ENCODE measurements around the gene SCN2A. TPM values are rescaled to one million over a fixed set of nuclear protein-coding genes. Genes with fewer than 3 reads are reported as not detected.

Gene SCN2A
- total RNA-seq, 2 experiments from 2014 or later: 0.21 TPM; not detected in 1

DNA sequence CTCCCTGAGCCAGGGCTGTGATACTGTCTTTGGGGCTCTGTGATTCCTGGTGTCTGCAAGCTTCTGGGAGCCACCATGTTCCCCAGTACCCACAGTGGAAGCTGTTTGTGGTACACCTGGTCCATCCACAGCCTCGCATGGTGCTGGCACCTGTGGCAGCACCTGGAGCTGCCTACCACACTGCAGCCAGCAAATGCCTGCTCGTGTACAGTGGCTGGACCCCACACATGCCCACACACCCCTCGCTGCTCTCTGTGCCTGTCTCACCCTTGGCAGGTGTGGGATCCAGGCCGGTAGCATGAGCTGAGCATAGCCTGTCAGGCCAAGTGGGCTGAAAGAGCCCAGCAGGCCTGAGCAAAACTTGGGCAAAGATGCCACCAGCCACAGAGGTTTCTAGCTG, 188.5 kb downstream of the SCN2A start:
- H3K9me3 Mint-ChIP-seq (ENCODE audit: low read depth): no peaks in the 10 kb centered on the region
- CTCF ChIA-PET: interaction anchor here (1.4 kb wide), 1 partner anchor 447 kb away, joined by 3 read pairs; no protein-coding TSS in a partner anchor
- H3K27me3 Mint-ChIP-seq: no peaks in the 10 kb centered on the region
- H3K4me3 Mint-ChIP-seq: no peak overlapping the region
- H3K27ac Mint-ChIP-seq: no peak overlapping the region
- H3K36me3 Mint-ChIP-seq: no peaks in the 10 kb centered on the region
- no peaks in the 10 kb centered on the region for H3K4me1 Mint-ChIP-seq
- ATAC-seq (no peak), DNase-seq (no peak)

GRCh38 chr2:165428926-165429325, 189.7 kb downstream of the SCN2A start:
- CTCF ChIA-PET: no interaction called here
- no peak overlapping the region for H3K27ac Mint-ChIP-seq
- H3K27me3 Mint-ChIP-seq: no peaks in the 10 kb centered on the region
- H3K4me1 Mint-ChIP-seq: no peaks in the 10 kb centered on the region
- no peak overlapping the region for H3K4me3 Mint-ChIP-seq
- DNase-seq (no peak), ATAC-seq (no peak)
- H3K36me3 Mint-ChIP-seq: no peaks in the 10 kb centered on the region
- no peaks in the 10 kb centered on the region for H3K9me3 Mint-ChIP-seq (ENCODE audit: low read depth)

GRCh38 chr2:165431014-165431413, 191.8 kb downstream of the SCN2A start:
- DNase-seq: no peak
- H3K27me3 Mint-ChIP-seq: no peaks in the 10 kb centered on the region
- CTCF ChIA-PET: no interaction called here
- no peaks in the 10 kb centered on the region for H3K36me3 Mint-ChIP-seq
- no peak for ATAC-seq
- H3K9me3 Mint-ChIP-seq (ENCODE audit: low read depth): no peaks in the 10 kb centered on the region
- no peaks in the 10 kb centered on the region for H3K4me1 Mint-ChIP-seq
- no peak overlapping the region for H3K27ac Mint-ChIP-seq
- no peak overlapping the region for H3K4me3 Mint-ChIP-seq

DNA sequence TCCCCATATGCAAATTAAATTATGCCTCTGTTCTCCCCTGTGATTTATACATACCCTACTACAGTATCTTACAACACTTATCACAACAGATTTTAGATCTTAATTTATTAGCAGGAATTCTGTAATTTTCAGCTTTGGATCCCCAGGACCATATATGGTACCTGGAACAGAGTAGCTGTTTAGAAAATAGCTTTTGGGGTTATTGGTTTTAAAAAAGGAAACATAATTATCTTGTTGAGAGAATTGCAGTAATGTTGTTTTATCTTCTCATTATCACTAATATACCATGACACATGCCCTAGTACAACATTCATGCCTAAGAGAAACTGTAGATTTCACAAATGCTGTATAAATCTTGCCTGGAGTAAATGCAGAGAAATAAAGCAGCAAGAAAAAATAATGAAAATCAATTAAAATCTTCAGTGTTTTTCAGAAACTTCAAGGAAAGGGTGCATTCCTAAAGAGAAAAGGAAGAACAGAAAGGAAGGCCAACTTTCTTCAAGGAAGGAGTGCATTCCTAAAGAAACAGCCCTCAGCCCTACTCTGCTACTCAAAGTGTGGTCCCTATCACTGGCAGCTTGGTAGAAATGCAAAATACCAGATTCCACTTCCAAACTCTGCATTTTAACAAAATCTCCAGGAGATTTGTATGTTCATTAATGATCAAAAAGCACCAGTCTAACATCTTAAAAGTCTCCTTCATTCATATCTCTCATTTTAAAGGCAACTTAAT, 193.2 kb downstream of the SCN2A start:
- no peak overlapping the region for H3K27ac Mint-ChIP-seq
- ATAC-seq (no peak), DNase-seq (no peak)
- no peak overlapping the region for H3K4me3 Mint-ChIP-seq
- no peaks in the 10 kb centered on the region for H3K27me3 Mint-ChIP-seq
- H3K36me3 Mint-ChIP-seq: no peaks in the 10 kb centered on the region
- CTCF ChIA-PET: no interaction called here
- H3K4me1 Mint-ChIP-seq: no peaks in the 10 kb centered on the region
- no peaks in the 10 kb centered on the region for H3K9me3 Mint-ChIP-seq (ENCODE audit: low read depth)

DNA sequence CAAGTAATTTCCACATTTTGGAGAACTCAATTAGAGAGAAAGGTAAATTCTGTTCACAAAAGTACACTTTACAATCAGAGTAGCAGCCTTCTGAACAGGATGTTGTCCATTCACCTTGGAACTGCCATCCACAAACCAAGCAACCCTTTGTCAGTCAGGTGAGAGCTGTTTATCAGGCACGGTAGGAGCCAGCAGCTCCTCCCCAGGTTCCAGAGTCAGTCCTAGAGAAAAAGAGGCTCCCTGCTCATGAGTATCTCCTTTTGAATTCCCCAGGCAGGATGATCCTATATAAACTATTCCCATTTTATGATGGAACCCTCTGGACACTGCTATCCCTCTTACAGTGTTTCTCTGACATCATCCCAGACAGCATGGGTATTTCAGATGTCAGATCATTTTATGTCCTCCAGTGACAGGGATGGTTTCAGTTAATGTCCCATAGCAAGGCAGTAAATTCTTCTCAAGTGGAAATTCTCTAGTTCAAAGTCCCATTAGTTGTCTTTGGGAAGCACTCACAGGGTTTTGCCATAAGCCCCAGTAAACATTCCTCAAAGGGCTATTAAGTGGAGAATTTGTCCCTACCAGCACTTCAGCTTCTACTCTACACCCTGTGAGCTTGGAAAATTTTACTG, 195.8 kb downstream of the SCN2A start:
- DNase-seq (no peak), ATAC-seq (no peak)
- H3K4me1 Mint-ChIP-seq: no peaks in the 10 kb centered on the region
- no peaks in the 10 kb centered on the region for H3K36me3 Mint-ChIP-seq
- H3K4me3 Mint-ChIP-seq: no peak overlapping the region
- no peaks in the 10 kb centered on the region for H3K9me3 Mint-ChIP-seq (ENCODE audit: low read depth)
- CTCF ChIA-PET: no interaction called here
- no peaks in the 10 kb centered on the region for H3K27me3 Mint-ChIP-seq
- no peak overlapping the region for H3K27ac Mint-ChIP-seq

- no peaks in the 10 kb centered on the region for H3K9me3 Mint-ChIP-seq (ENCODE audit: low read depth)
- no peak for DNase-seq
- no peak overlapping the region for H3K27ac Mint-ChIP-seq
- H3K4me1 Mint-ChIP-seq: no peaks in the 10 kb centered on the region
- no peak overlapping the region for H3K4me3 Mint-ChIP-seq
- H3K36me3 Mint-ChIP-seq: no peaks in the 10 kb centered on the region
- CTCF ChIA-PET: no interaction called here
- no peaks in the 10 kb centered on the region for H3K27me3 Mint-ChIP-seq
- no peak for ATAC-seq
Observed at GRCh38 chr2:165435611-165436010, 196.4 kb downstream of the SCN2A start.

DNA sequence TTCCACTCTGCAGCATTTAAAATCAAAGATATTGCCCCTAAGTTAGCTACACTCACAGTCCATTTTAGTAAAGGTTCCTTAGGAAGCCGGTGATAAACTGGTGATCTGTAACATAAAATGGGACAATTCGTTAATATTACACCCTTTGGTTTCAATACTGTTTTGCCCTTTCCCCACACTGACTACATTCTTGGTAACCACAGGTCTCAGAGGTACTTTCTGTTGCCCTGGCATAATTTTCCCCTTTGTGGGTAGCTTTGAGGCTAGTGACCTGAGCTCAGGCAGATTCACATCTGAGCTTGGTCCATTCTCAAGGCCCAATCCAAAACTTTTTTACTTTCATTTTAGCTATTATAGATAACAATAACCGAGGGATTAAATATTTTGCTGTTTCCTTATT, 197.3 kb downstream of the SCN2A start:
- Mint-ChIP-seq H3K27ac (no peak overlapping the region), H3K36me3 (no peaks in the 10 kb centered on the region), H3K4me3 (no peak overlapping the region), H3K27me3 (no peaks in the 10 kb centered on the region), H3K9me3 (ENCODE audit: low read depth) (no peaks in the 10 kb centered on the region), H3K4me1 (no peaks in the 10 kb centered on the region)
- no peak for DNase-seq
- ATAC-seq: no peak
- CTCF ChIA-PET: no interaction called here

GRCh38 chr2:165440367-165440766, 201.2 kb downstream of the SCN2A start:
- Mint-ChIP-seq H3K27ac (no peak overlapping the region), H3K27me3 (no peaks in the 10 kb centered on the region), H3K4me1 (no peaks in the 10 kb centered on the region), H3K4me3 (no peak overlapping the region), H3K9me3 (ENCODE audit: low read depth) (no peaks in the 10 kb centered on the region), H3K36me3 (no peaks in the 10 kb centered on the region)
- CTCF ChIA-PET: no interaction called here
- DNase-seq: no peak
- no peak for ATAC-seq

Other genes starting within 250 kb of the SCN2A start
- gene SCN3A, start 35.4 kb upstream of the SCN2A start, total RNA-seq: under 1 TPM in 1 of 2 experiments, not detected in 1; 0.07 TPM
- not detected for gene CSRNP3, start 230.3 kb downstream of the SCN2A start, total RNA-seq

Data from activated CD8-positive, alpha-beta memory T cell treated with anti-CD3 and anti-CD28 coated beads, Interleukin-2, amount 10 ng/mL, durations not matched to agents 7 days and 5 days (primary cell).